Common myeloid progenitor, CD34-positive (primary cell): ENCODE results near the gene TUT7.

ENCODE experiments used
- CTCF ChIA-PET: fragments of 350-600 bp; sonication (Branson Sonifier 250); formaldehyde crosslinking; loops from one replicate; lab custom pipeline; 2021; ENCODE audit warnings: antibody characterized with exemption; lab: Charles Lee
- POLR2A ChIA-PET: fragments of 350-600 bp; sonication (Branson Sonifier 250); formaldehyde crosslinking; loops from one replicate; lab custom pipeline; 2021; ENCODE audit warnings: antibody characterized with exemption; lab: Charles Lee
- DNase-seq, 3 donors: peaks; one replicate each; pipeline versions ENCODE4 v3.0.0 to v3.0.0-alpha.2; 2013
- H3K27ac ChIP-seq, 2 experiments: 1 replicate in 1 of 2; 2 replicates in 1 of 2; pipeline ENCODE4 v1.7.0; 2013; ENCODE audit warnings: inconsistent platforms in 2 of 2, low read length in 2 of 2, mild to moderate bottlenecking in 2 of 2, low read depth in 1 of 2, moderate library complexity in 1 of 2; ENCODE audit not compliant: severe bottlenecking in 2 of 2, insufficient read depth in 1 of 2, poor library complexity in 1 of 2
- H3K27me3 ChIP-seq, 5 experiments: replicated peaks in 2 of 5; 1 replicate in 3 of 5; 2 replicates in 2 of 5; pipeline versions ENCODE4 v1.6.1 to v1.7.0; 2013; ENCODE audit warnings: low read length in 4 of 5, mild to moderate bottlenecking in 2 of 5, moderate library complexity in 2 of 5, inconsistent platforms in 1 of 5; ENCODE audit not compliant: insufficient read depth in 5 of 5, control insufficient read depth in 4 of 5
- H3K36me3 ChIP-seq, 4 experiments: 1 replicate in 2 of 4; 2 replicates in 2 of 4; pipeline versions ENCODE4 v1.6.1 to v1.7.0; 2013; ENCODE audit warnings: low read length in 3 of 4, control low read depth in 1 of 4, mild to moderate bottlenecking in 1 of 4; ENCODE audit not compliant: control insufficient read depth in 4 of 4, insufficient read depth in 4 of 4
- H3K4me1 ChIP-seq, 4 experiments: 1 replicate in 3 of 4; 2 replicates in 1 of 4; pipeline versions ENCODE4 v1.6.1 to v1.7.1; 2013; ENCODE audit warnings: low read length in 3 of 4, mild to moderate bottlenecking in 3 of 4, control low read depth in 1 of 4, inconsistent platforms in 1 of 4, moderate library complexity in 1 of 4; ENCODE audit not compliant: control insufficient read depth in 4 of 4, insufficient read depth in 4 of 4; ENCODE audit errors: control extremely low read depth in 1 of 4
- H3K4me3 ChIP-seq, 7 experiments: 1 replicate in 4 of 7; 2 replicates in 3 of 7; pipeline versions ENCODE4 v1.5.1 to v1.7.0; 2013; ENCODE audit warnings: mild to moderate bottlenecking in 7 of 7, low read length in 6 of 7, moderate library complexity in 6 of 7, inconsistent platforms in 2 of 7, low read depth in 2 of 7, control low read depth in 1 of 7; ENCODE audit not compliant: insufficient read depth in 4 of 7, control insufficient read depth in 1 of 7; ENCODE audit errors: extremely low read depth in 1 of 7
- H3K9me3 ChIP-seq, 5 experiments: 1 replicate in 4 of 5; 2 replicates in 1 of 5; pipeline versions ENCODE4 v1.6.1 to v1.7.1; 2013; ENCODE audit warnings: low read length in 4 of 5, mild to moderate bottlenecking in 2 of 5, inconsistent platforms in 1 of 5, low read depth in 1 of 5, moderate library complexity in 1 of 5; ENCODE audit not compliant: control insufficient read depth in 4 of 5, insufficient read depth in 2 of 5; ENCODE audit errors: control extremely low read depth in 1 of 5
- WGBS: methylation state at CpG from one replicate; pipeline ENCODE4 v1.1.5; 2013; ENCODE audit not compliant: insufficient coverage; 5-methylcytosine and 5-hydroxymethylcytosine counted together

Gene TUT7

DNA sequence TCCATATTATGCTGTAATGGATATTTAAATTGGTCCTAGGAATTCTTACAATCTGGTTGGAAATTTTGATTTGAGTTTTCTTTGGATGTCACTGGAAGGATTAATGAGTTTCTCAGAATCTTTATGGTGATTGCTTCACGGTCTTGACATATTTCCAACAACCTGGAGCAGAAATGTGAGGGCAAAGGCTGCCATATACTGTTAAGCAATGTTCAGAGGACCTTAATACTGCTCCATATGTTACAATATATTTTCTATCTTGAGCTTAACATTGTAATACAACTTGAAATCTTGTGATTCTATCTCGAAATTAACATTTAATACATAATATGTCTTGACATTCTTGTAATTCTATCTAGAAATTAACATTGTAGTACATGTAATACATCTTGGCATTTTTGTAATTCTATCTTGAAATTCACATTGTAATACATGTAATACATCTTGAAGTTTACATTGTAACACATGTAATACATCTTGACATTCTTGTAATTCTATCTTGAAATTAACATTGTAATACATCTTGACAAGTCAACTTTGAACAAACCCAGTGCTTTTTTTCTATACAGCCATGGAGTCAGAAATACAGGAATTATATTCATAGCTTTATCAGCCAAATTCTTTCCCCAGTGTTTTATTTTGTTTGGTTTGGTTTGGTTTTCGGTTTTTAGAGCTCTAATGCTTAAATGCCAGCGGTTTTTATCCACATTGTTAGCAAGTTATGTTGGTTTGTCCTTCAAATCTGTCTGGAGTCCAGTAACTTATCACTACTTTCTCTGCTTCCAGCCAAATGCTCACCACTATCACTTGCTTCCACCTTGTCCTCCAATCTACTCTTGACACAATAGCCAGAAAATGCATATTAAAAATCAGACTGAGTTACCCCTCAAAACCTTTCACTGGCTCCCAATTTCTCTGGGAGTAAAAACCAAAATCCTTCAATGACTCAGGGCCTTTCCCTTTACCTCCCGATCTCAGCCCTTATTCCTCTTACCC, 3.0 kb upstream of the TUT7 start:
- no peaks in the 10 kb centered on the region for H3K9me3 ChIP-seq
- DNase-seq: no peak
- no peak overlapping the region for H3K4me3 ChIP-seq
- CTCF ChIA-PET: interaction anchor here (1.4 kb wide), 1 partner anchor 74 kb away, joined by 3 read pairs; the partner anchor contains the start of gene ISCA1
- peaks cover 0 to 2% (median 0%) of the 10 kb centered on the region in 5 experiments for H3K27me3 ChIP-seq
- peaks cover 0 to 5% (median under 1%) of the 10 kb centered on the region in 4 experiments for H3K36me3 ChIP-seq
- POLR2A ChIA-PET: no interaction called here
- peaks cover 13 to 23% (median 16%) of the 10 kb centered on the region in 4 experiments for H3K4me1 ChIP-seq
- no CpG with 5 or more reads among the region's 5 CpGs for WGBS
- no peak overlapping the region for H3K27ac ChIP-seq

GRCh38 chr9:86355814-86356213, 1.6 kb upstream of the TUT7 start:
- peaks cover 15 to 35% (median 20%) of the 10 kb centered on the region in 4 experiments for H3K4me1 ChIP-seq

GRCh38 chr9:86354818-86355309, 654 bp upstream of the TUT7 start:
- POLR2A ChIA-PET: no interaction called here

More at GRCh38 chr9:86355814-86356213, 1.6 kb upstream of the TUT7 start:
- H3K9me3 ChIP-seq: no peaks in the 10 kb centered on the region
- ChIA-PET CTCF (no interaction called here), POLR2A (no interaction called here)
- no peak overlapping the region for H3K27ac ChIP-seq
- H3K4me3 ChIP-seq: no peak overlapping the region
- WGBS: 83% methylated on average over 1 of the region's 4 CpGs
- H3K27me3 ChIP-seq: peaks cover 0 to 2% (median 0%) of the 10 kb centered on the region in 5 experiments
- DNase-seq: no peak
- peaks cover 0 to 11% (median 4%) of the 10 kb centered on the region in 4 experiments for H3K36me3 ChIP-seq

GRCh38 chr9:86353655-86354010, 577 bp downstream of the TUT7 start:
- peak overlapping the region; percentile 87 to 99 (median 97) for H3K4me3 ChIP-seq
- peak in 2 of 3 donors; percentile 36 to 47 for DNase-seq
- 0% methylated on average over 9 of the region's 14 CpGs for WGBS
- CTCF ChIA-PET: no interaction called here
- H3K4me1 ChIP-seq: peaks cover 23 to 42% (median 25%) of the 10 kb centered on the region in 4 experiments
- peaks cover 0 to 2% (median 0%) of the 10 kb centered on the region in 5 experiments for H3K27me3 ChIP-seq
- peak overlapping the region; percentile 61 to 84 for H3K27ac ChIP-seq
- POLR2A ChIA-PET: no interaction called here
- no peaks in the 10 kb centered on the region for H3K9me3 ChIP-seq
- H3K36me3 ChIP-seq: peaks cover 2 to 11% (median 5%) of the 10 kb centered on the region in 4 experiments

More at GRCh38 chr9:86354818-86355309, 654 bp upstream of the TUT7 start:
- no peak overlapping the region for H3K27ac ChIP-seq
- WGBS: 20% methylated on average over 17 of the region's 24 CpGs
- DNase-seq: peak in 2 of 3 donors; percentile 53 to 69
- H3K4me3 ChIP-seq: peak overlapping the region; percentile 87 to 99 (median 97)
- peaks cover 21 to 42% (median 26%) of the 10 kb centered on the region in 4 experiments for H3K4me1 ChIP-seq
- H3K27me3 ChIP-seq: peaks cover 0 to 2% (median 0%) of the 10 kb centered on the region in 5 experiments
- CTCF ChIA-PET: no interaction called here
- peaks cover 0 to 11% (median 4%) of the 10 kb centered on the region in 4 experiments for H3K36me3 ChIP-seq
- H3K9me3 ChIP-seq: no peaks in the 10 kb centered on the region

DNA sequence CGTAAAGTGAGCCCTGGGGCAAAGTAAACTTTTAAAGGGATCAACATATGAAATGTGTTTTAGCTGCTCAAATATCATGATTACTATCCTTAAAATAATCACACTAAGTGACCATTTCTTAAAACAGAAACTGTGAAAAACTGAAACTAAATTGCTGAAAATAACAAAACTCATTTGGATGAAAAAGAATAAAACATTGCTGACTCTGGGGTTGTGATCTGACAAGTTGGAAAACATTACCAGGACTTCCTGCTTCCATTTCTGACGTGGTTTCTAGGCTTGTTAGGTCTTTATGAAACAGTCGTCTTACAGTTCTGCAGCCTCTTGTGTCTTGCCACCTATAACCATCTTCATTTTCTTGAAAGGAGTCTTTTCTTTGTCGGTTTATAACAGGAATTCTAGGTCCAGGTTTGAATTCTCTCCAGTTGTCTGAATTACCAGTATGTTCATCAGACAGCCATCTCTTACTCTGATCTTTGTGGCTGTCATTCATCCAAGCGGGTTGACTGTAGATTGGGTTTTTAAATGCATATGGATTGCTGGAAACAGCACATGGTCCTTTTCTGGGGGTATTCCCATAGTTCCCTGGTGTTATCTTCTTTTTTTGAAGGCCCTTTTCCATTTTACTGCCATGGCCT, 1.7 kb downstream of the TUT7 start:
- H3K27ac ChIP-seq: peak overlapping the region in 1 of 2 experiments; percentile 25
- POLR2A ChIA-PET: no interaction called here
- WGBS: 37% methylated on average over 3 of the region's 5 CpGs
- H3K27me3 ChIP-seq: peaks cover 0 to 2% (median 0%) of the 10 kb centered on the region in 5 experiments
- H3K9me3 ChIP-seq: no peaks in the 10 kb centered on the region
- H3K4me3 ChIP-seq: peak overlapping the region in 6 of 7 experiments; percentile 93 to 99 (median 98)
- no peak for DNase-seq
- CTCF ChIA-PET: no interaction called here
- peaks cover 4 to 11% (median 7%) of the 10 kb centered on the region in 4 experiments for H3K36me3 ChIP-seq
- H3K4me1 ChIP-seq: peaks cover 23 to 44% (median 27%) of the 10 kb centered on the region in 4 experiments

DNA sequence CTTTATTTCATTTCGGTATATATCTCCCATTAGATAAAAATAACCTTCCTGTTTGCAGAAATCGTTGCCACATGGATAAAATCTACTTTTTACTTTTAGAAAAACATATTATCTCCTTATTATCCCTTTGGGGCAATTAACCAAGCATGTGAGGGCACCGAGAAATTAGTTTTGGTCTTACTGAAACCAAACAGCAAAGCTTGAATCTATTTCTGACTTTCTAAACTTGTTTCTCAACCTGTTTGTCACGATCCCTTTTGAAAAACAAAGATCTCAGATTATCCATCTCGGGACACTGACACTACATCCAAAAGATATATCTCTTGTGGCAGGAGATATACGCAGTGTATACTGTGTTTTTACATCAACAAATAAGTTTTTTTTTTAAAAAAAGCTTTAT, 2.3 kb downstream of the TUT7 start:
- peaks cover 4 to 11% (median 7%) of the 10 kb centered on the region in 4 experiments for H3K36me3 ChIP-seq
- H3K4me1 ChIP-seq: peaks cover 23 to 44% (median 27%) of the 10 kb centered on the region in 4 experiments
- H3K4me3 ChIP-seq: peak overlapping the region in 3 of 7 experiments; percentile 28 to 97 (median 93)
- 63% methylated on average over 3 of the region's 6 CpGs for WGBS
- H3K27ac ChIP-seq: peak overlapping the region in 1 of 2 experiments; percentile 47
- CTCF ChIA-PET: no interaction called here
- no peaks in the 10 kb centered on the region for H3K9me3 ChIP-seq
- H3K27me3 ChIP-seq: peaks cover 0 to 2% (median 0%) of the 10 kb centered on the region in 5 experiments
- no peak for DNase-seq
- POLR2A ChIA-PET: interaction anchor here (0.6 kb wide), 1 partner anchor 129 kb away, joined by 3 read pairs; no protein-coding TSS in a partner anchor
